Measurements from ENCODE around the gene HIRA.

HIRA gene

DNA sequence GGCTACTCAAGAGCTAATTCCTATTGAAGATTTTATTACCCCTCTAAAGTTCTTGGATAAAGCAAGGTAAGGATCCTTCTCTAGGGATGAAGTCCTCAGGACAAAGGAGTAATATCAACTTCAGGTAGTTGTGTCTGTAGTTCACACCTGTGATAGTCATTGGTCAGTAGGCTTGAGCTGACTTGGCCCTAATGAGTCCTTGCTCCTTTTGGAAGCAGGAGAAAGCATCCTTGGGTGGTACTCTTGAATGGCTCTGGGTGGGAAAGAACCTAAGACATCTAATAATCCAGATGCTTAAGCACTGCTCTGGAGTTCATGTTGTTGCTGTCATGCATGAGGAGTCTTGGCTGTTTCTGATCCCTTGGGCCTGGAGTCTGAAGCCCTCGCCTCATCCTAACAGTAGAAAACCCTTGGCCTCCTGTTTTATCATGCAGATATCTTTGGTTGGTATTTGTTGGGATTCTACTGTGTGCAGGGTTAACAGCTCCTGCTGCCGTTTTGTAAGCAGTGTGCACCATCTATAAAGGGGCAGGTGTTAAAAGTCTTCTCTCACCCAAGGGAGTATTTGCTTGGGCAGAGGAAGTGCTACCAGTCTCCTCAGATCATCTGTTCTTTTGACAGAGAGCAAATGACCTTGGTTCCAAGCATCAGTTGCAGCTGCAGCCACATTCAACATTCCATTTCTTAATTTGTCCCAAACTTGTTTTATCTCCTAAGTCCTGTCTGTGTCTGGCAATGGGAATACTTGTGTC is 3.5 kb upstream of the HIRA start:
- H3K36me3 ChIP-seq (ENCODE audit: control insufficient read depth, low read length): peaks cover 49% of the 10 kb centered on the region
- H3K27me3 ChIP-seq (ENCODE audit: control insufficient read depth, low read length): no peaks in the 10 kb centered on the region
- peak overlapping the region; percentile 26 for H3K27ac ChIP-seq (ENCODE audit: low read depth, low read length)
- peaks cover 2% of the 10 kb centered on the region for H4K20me1 ChIP-seq (ENCODE audit: control insufficient read depth, insufficient read depth, low read depth, low read length)
- no peak for TF ChIP-seq CTCF (IDR thresholded peaks at IDR 0.05; ENCODE audit: low read depth, low read length, poor library complexity, severe bottlenecking)
- peaks cover 50% of the 10 kb centered on the region for H3K79me2 ChIP-seq (ENCODE audit: control insufficient read depth, low read length)
- no peaks in the 10 kb centered on the region for H3K9me2 ChIP-seq (replicated peaks; ENCODE audit: control insufficient read depth, low read length)
- no peaks in the 10 kb centered on the region for H3K9me3 ChIP-seq (ENCODE audit: control insufficient read depth, insufficient read depth, low read length)
- peaks cover 27% of the 10 kb centered on the region for H3K4me1 ChIP-seq (ENCODE audit: control insufficient read depth, low read length)
- no peak overlapping the region for H3K4me3 ChIP-seq (ENCODE audit: low read length)
- peak overlapping the region; percentile 23; the same call in 1 of the 2 replicates for H3K4me2 ChIP-seq (ENCODE audit: low read length)
- H3F3A ChIP-seq (ENCODE audit: control insufficient read depth, insufficient read depth): peaks cover 14% of the 10 kb centered on the region

DNA sequence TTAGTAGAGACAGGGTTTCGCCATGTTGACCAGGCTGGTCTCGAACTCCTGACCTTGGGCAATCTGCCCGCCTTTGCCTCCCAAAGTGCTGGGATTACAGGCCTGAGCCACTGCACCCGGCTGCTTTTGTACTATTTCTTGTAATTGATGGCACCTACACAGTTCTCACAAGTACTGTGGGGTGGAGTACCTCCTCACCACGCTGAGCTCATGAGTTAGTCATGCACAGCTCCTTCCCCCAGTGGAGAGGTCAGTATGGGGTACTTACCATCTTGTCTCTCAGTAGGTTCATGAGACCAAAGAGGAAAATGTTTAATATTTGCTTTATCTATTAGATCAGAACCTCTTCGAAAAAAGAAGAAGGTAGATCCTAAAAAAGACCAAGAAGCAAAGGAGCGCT is 2.9 kb upstream of the HIRA start:
- Histone ChIP-seq H3F3A (ENCODE audit: control insufficient read depth, insufficient read depth) (peaks cover 14% of the 10 kb centered on the region), H3K4me2 (ENCODE audit: low read length) (peak overlapping the region; percentile 23; the same call in 1 of the 2 replicates), H3K27ac (ENCODE audit: low read depth, low read length) (no peak overlapping the region), H3K79me2 (ENCODE audit: control insufficient read depth, low read length) (peaks cover 50% of the 10 kb centered on the region), H3K9me2 (replicated peaks; ENCODE audit: control insufficient read depth, low read length) (no peaks in the 10 kb centered on the region), H3K9me3 (ENCODE audit: control insufficient read depth, insufficient read depth, low read length) (no peaks in the 10 kb centered on the region), H4K20me1 (ENCODE audit: control insufficient read depth, insufficient read depth, low read depth, low read length) (peaks cover 8% of the 10 kb centered on the region), H3K36me3 (ENCODE audit: control insufficient read depth, low read length) (peaks cover 55% of the 10 kb centered on the region), H3K4me3 (ENCODE audit: low read length) (no peak overlapping the region), H3K4me1 (ENCODE audit: control insufficient read depth, low read length) (peaks cover 33% of the 10 kb centered on the region), H3K27me3 (ENCODE audit: control insufficient read depth, low read length) (no peaks in the 10 kb centered on the region)
- TF ChIP-seq EZH2phosphoT487 (IDR thresholded peaks at IDR 0.05; ENCODE audit: borderline replicate concordance, low read length) (no peak), CTCF (IDR thresholded peaks at IDR 0.05; ENCODE audit: low read depth, low read length, poor library complexity, severe bottlenecking) (no peak)

- Histone ChIP-seq H3K27me3 (ENCODE audit: control insufficient read depth, low read length) (no peaks in the 10 kb centered on the region), H3K9me2 (replicated peaks; ENCODE audit: control insufficient read depth, low read length) (no peaks in the 10 kb centered on the region), H3K9me3 (ENCODE audit: control insufficient read depth, insufficient read depth, low read length) (no peaks in the 10 kb centered on the region), H3K79me2 (ENCODE audit: control insufficient read depth, low read length) (peaks cover 70% of the 10 kb centered on the region), H3F3A (ENCODE audit: control insufficient read depth, insufficient read depth) (peaks cover 14% of the 10 kb centered on the region), H3K36me3 (ENCODE audit: control insufficient read depth, low read length) (peaks cover 58% of the 10 kb centered on the region), H3K27ac (ENCODE audit: low read depth, low read length) (peak within 1 kb of the TSS; percentile 90), H4K20me1 (ENCODE audit: control insufficient read depth, insufficient read depth, low read depth, low read length) (peaks cover 19% of the 10 kb centered on the region), H3K4me1 (ENCODE audit: control insufficient read depth, low read length) (peaks cover 34% of the 10 kb centered on the region), H3K4me3 (ENCODE audit: low read length) (peak within 1 kb of the TSS; percentile 100), H3K4me2 (ENCODE audit: low read length) (peak within 1 kb of the TSS; percentile 89)
- no peak for TF ChIP-seq CTCF (IDR thresholded peaks at IDR 0.05; ENCODE audit: low read depth, low read length, poor library complexity, severe bottlenecking)
- no peak for TF ChIP-seq EZH2phosphoT487 (IDR thresholded peaks at IDR 0.05; ENCODE audit: borderline replicate concordance, low read length)
Observed at GRCh38 chr22:19432133-19432851, 759 bp upstream of the HIRA start, which contains the start of gene MRPL40. TSS of gene MRPL40 (plus strand) at chr22:19432545. CDS start at chr22:19432555, 10 bp downstream.

Data from DOHH2 (cell line).